Measurements from ENCODE around the gene TAOK1. TPM values are rescaled to one million over a fixed set of nuclear protein-coding genes. Genes with fewer than 3 reads are reported as not detected.

Gene TAOK1
- total and polyA plus RNA-seq, 10 of the 15 experiments (the other 5 are each of a cell fraction or from before 2014, with no cell fraction given) = 2.0 to 27.1 (median 11.8) TPM

DNA sequence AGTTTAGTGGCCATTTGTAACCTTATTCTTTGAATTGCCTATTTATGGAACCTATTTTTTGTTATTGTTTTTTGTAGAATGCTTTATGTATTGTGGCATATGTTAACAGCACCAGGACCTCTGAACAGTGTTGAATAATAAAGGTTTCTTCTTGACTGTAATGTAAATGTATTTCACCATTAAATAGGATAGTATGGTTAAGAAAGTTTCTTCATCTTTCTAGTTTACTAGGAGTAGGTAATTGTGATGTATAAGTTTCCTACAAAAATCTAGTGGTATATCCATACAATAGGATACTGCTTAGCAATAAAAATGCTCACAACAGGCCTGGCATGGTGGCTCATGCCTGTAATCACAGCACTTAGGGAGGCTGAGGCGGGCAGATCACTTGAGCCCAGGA, 52.3 kb downstream of the TAOK1 start (continued):
- TF ChIP-seq, protein P1, sequence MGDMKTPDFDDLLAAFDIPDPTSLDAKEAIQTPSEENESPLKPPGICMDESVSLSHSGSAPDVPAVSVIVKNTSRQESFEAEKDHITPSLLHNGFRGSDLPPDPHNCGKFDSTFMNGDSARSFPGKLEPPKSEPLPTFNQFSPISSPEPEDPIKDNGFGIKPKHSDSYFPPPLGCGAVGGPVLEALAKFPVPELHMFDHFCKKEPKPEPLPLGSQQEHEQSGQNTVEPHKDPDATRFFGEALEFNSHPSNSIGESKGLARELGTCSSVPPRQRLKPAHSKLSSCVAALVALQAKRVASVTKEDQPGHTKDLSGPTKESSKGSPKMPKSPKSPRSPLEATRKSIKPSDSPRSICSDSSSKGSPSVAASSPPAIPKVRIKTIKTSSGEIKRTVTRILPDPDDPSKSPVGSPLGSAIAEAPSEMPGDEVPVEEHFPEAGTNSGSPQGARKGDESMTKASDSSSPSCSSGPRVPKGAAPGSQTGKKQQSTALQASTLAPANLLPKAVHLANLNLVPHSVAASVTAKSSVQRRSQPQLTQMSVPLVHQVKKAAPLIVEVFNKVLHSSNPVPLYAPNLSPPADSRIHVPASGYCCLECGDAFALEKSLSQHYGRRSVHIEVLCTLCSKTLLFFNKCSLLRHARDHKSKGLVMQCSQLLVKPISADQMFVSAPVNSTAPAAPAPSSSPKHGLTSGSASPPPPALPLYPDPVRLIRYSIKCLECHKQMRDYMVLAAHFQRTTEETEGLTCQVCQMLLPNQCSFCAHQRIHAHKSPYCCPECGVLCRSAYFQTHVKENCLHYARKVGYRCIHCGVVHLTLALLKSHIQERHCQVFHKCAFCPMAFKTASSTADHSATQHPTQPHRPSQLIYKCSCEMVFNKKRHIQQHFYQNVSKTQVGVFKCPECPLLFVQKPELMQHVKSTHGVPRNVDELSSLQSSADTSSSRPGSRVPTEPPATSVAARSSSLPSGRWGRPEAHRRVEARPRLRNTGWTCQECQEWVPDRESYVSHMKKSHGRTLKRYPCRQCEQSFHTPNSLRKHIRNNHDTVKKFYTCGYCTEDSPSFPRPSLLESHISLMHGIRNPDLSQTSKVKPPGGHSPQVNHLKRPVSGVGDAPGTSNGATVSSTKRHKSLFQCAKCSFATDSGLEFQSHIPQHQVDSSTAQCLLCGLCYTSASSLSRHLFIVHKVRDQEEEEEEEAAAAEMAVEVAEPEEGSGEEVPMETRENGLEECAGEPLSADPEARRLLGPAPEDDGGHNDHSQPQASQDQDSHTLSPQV (IDR thresholded peaks at IDR 0.05) = no peak
- TF ChIP-seq RFX5 (IDR thresholded peaks at IDR 0.05; ENCODE audit: low read depth, low read length) = no peak
- no peak for TF ChIP-seq ZBED1 (IDR thresholded peaks at IDR 0.05; ENCODE audit: borderline replicate concordance)
- no peak for TF ChIP-seq CBFB (IDR thresholded peaks at IDR 0.05; ENCODE audit: low read depth)
- no peak for TF ChIP-seq KLF5 (IDR thresholded peaks at IDR 0.05; ENCODE audit: partially characterized antibody)
- TF ChIP-seq POLR2A (IDR thresholded peaks at IDR 0.05; ENCODE audit: low read depth, low read length) = no peak

DNA sequence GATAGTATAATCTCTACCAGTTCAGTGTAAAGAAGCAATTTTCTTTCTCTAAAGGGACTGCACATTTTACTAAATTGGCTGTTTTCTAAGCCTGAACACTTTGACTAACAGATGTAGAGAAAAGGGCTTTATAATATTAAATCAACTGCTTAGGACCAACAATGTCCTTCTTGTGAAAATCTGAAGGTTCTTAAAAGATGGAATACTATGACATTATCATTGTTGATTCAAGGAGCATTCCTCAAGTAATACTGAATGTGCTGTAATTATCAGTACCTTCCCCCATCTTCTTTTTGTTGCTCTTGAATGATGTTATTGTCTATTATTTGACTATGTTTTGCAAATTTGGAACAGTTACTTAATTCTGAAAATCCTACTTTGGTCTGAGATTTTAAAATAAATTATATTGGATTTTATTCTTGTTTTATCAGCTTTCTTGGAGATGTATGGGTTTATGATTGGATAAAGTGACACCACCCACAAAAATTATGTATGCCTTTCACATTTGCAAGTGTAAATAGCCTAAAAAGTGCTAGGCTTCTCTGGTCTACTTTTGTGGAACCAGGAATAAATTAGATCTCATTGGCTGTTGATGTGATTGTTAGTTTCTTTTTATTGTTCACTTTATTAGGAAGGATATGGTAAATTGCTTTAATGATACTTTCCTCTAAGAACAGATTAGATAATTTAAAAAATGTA, 53.0 kb downstream of the TAOK1 start:
- ChIA-PET SMC1A (ENCODE audit: uncharacterized antibody, unreplicated experiment) (no interaction called here), CTCF (no interaction called here), POLR2A (interaction anchor here (0.5 to 0.6 kb wide), 2 partner anchors 10 kb away, joined by 3 read pairs; no protein-coding TSS in a partner anchor), RAD21 (ENCODE audit: unreplicated experiment) (no interaction called here)
- H4K20me1 ChIP-seq (ENCODE audit: control insufficient read depth, insufficient read depth) = no peaks in the 10 kb centered on the region
- intact Hi-C loops (cut with micrococcal nuclease; ENCODE audit: unreplicated experiment) (no loop called here), in situ Hi-C loops (cut with MboI) (no loop called here)
- H2AFZ ChIP-seq (ENCODE audit: control insufficient read depth, low read depth, low read length) = no peak overlapping the region
- peaks cover 38% of the 10 kb centered on the region for H3K79me2 ChIP-seq (ENCODE audit: control insufficient read depth, insufficient read depth, low read length)
- TF ChIP-seq NBN (IDR thresholded peaks at IDR 0.05) (no peak), RELA (IDR thresholded peaks at IDR 0.05; ENCODE audit: borderline replicate concordance, partially characterized antibody) (no peak), SUZ12 (IDR thresholded peaks at IDR 0.05; ENCODE audit: unreplicated experiment) (no peak), CHD4 (IDR thresholded peaks at IDR 0.05) (no peak), ETV6 (conservative IDR thresholded peaks at IDR 0.05 in 1 of 2, IDR thresholded peaks at IDR 0.05 in 1 of 2; ENCODE audit: borderline replicate concordance in 1 of 2, low read depth in 1 of 2) (no peak), SMAD5 (IDR thresholded peaks at IDR 0.05; ENCODE audit: low read depth) (no peak), SPI1 (IDR thresholded peaks at IDR 0.05; ENCODE audit: borderline replicate concordance, insufficient read depth, low read depth, low read length) (no peak)
- TF ChIP-seq, protein P2, sequence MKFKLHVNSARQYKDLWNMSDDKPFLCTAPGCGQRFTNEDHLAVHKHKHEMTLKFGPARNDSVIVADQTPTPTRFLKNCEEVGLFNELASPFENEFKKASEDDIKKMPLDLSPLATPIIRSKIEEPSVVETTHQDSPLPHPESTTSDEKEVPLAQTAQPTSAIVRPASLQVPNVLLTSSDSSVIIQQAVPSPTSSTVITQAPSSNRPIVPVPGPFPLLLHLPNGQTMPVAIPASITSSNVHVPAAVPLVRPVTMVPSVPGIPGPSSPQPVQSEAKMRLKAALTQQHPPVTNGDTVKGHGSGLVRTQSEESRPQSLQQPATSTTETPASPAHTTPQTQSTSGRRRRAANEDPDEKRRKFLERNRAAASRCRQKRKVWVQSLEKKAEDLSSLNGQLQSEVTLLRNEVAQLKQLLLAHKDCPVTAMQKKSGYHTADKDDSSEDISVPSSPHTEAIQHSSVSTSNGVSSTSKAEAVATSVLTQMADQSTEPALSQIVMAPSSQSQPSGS (IDR thresholded peaks at IDR 0.05; ENCODE audit: low read length) = no peak
- H3K27me3 ChIP-seq (replicated peaks in 1 of 2; ENCODE audit: control insufficient read depth in 2 of 2, insufficient read depth in 2 of 2, low read length in 1 of 2) = no peaks in the 10 kb centered on the region
- H3K4me2 ChIP-seq (ENCODE audit: control insufficient read depth, insufficient read depth) = no peak overlapping the region
- FAIRE-seq (no peak), ATAC-seq (no peak), DNase-seq (ENCODE audit: low read depth, low spot score) (no peak)
- no peak overlapping the region for H3K4me3 ChIP-seq
- no peak overlapping the region for H3K27ac ChIP-seq (ENCODE audit: control insufficient read depth, insufficient read depth)
- no peaks in the 10 kb centered on the region for H3K9me3 ChIP-seq (replicated peaks; ENCODE audit: control insufficient read depth, insufficient read depth, low read length)
- peaks cover 2 to 6% of the 10 kb centered on the region in 2 experiments; a peak in 2 of 4 replicates for H3K36me3 ChIP-seq (ENCODE audit: control insufficient read depth in 2 of 2, insufficient read depth in 2 of 2, low read length in 1 of 2)
- H3K4me1 ChIP-seq (ENCODE audit: control insufficient read depth, insufficient read depth, low read length) = no peaks in the 10 kb centered on the region
- BruUV-seq (replicated peaks) = no TSS peak
- H3K9ac ChIP-seq (ENCODE audit: control insufficient read depth, insufficient read depth, low read length) = no peak overlapping the region

Data from GM12878 (cell line).